Activated naive CD4-positive, alpha-beta T cell treated with anti-CD3 and anti-CD28 coated beads for 36 hours (primary cell): ENCODE data around the gene GOLGA6L9. TPM values are rescaled to one million over a fixed set of nuclear protein-coding genes. Genes with fewer than 3 reads are reported as not detected.
"Not testable (repeated sequence)": the region's sequence is repeated elsewhere in the genome, so short reads cannot be mapped to it uniquely, and the experiment has no call there.

Source experiments
- CTCF ChIA-PET: fragments of 350-600 bp; sonication (Branson Sonifier 250); formaldehyde crosslinking; loops from one replicate; lab custom pipeline; 2021; ENCODE audit warnings: antibody characterized with exemption; lab: Charles Lee
- DNase-seq: peaks from one replicate; pipeline ENCODE4 v3.0.0-alpha.2; 2020
- H3K27ac Mint-ChIP-seq: one replicate; pipeline ENCODE4 v1.8.0; 2021; ENCODE audit warnings: mild to moderate bottlenecking, mixed read lengths
- H3K27me3 Mint-ChIP-seq: one replicate; pipeline ENCODE4 v1.8.0; 2021; ENCODE audit warnings: low read depth, mixed read lengths
- H3K36me3 Mint-ChIP-seq: one replicate; pipeline ENCODE4 v1.8.0; 2021; ENCODE audit warnings: low read depth, mixed read lengths
- H3K4me1 Mint-ChIP-seq: one replicate; pipeline ENCODE4 v1.8.0; 2021; ENCODE audit warnings: low read depth, mixed read lengths
- H3K4me3 Mint-ChIP-seq: one replicate; pipeline ENCODE4 v1.8.0; 2021; ENCODE audit warnings: mild to moderate bottlenecking, moderate library complexity, mixed read lengths
- H3K9me3 Mint-ChIP-seq: one replicate; pipeline ENCODE4 v1.8.0; 2021; ENCODE audit warnings: mixed read lengths
- intact Hi-C: fragments of 100-400 bp; cut with micrococcal nuclease; formaldehyde crosslinking; loops from one replicate; pipeline ENCODE4 v1.15.1; 2023
- total RNA-seq, 2 experiments: library from RNA; stranded (reverse); gene quantifications; one replicate each; pipeline ENCODE4 v1.2.3, GENCODE V29; 2021

The GOLGA6L9 gene
- total RNA-seq, 2 experiments from 2014 or later, result 1.8 to 2.1 TPM

GRCh38 chr15:82406211-82406610, 23.4 kb upstream of the GOLGA6L9 start:
- H3K4me3 Mint-ChIP-seq, H3K4me1 Mint-ChIP-seq, DNase-seq, H3K27me3 Mint-ChIP-seq, CTCF ChIA-PET, H3K27ac Mint-ChIP-seq, H3K9me3 Mint-ChIP-seq, H3K36me3 Mint-ChIP-seq: not testable (repeated sequence)
- intact Hi-C loops, result loop anchor here (10.0 kb wide), 1 partner anchor 1121 kb away; no protein-coding TSS in a partner anchor

- intact Hi-C loops, H3K4me1 Mint-ChIP-seq: not testable (repeated sequence)
Measured at GRCh38 chr15:82410306-82410705, 19.3 kb upstream of the GOLGA6L9 start.

GRCh38 chr15:82411595-82411994, 18.0 kb upstream of the GOLGA6L9 start:
- CTCF ChIA-PET, intact Hi-C loops, DNase-seq, H3K36me3 Mint-ChIP-seq, H3K27ac Mint-ChIP-seq, H3K9me3 Mint-ChIP-seq, H3K4me1 Mint-ChIP-seq, H3K27me3 Mint-ChIP-seq, H3K4me3 Mint-ChIP-seq: not testable (repeated sequence)

More at GRCh38 chr15:82410306-82410705, 19.3 kb upstream of the GOLGA6L9 start:
- H3K27me3 Mint-ChIP-seq, H3K36me3 Mint-ChIP-seq, H3K9me3 Mint-ChIP-seq, CTCF ChIA-PET, H3K27ac Mint-ChIP-seq, DNase-seq, H3K4me3 Mint-ChIP-seq: not testable (repeated sequence)

- H3K27me3 Mint-ChIP-seq, H3K4me3 Mint-ChIP-seq, H3K27ac Mint-ChIP-seq, DNase-seq, H3K4me1 Mint-ChIP-seq, H3K9me3 Mint-ChIP-seq, intact Hi-C loops, CTCF ChIA-PET, H3K36me3 Mint-ChIP-seq: not testable (repeated sequence)
Measured at GRCh38 chr15:82414525-82415191, 15.0 kb upstream of the GOLGA6L9 start.

GRCh38 chr15:82420516-82420915, 9.1 kb upstream of the GOLGA6L9 start:
- H3K4me3 Mint-ChIP-seq, CTCF ChIA-PET, H3K36me3 Mint-ChIP-seq, intact Hi-C loops, H3K9me3 Mint-ChIP-seq, DNase-seq, H3K27me3 Mint-ChIP-seq, H3K4me1 Mint-ChIP-seq: not testable (repeated sequence)
- H3K27ac Mint-ChIP-seq, result peak overlapping the region; percentile 82

GRCh38 chr15:82420966-82421365, 8.7 kb upstream of the GOLGA6L9 start:
- intact Hi-C loops, H3K4me1 Mint-ChIP-seq, H3K9me3 Mint-ChIP-seq, CTCF ChIA-PET, H3K27ac Mint-ChIP-seq, H3K27me3 Mint-ChIP-seq, H3K4me3 Mint-ChIP-seq, DNase-seq, H3K36me3 Mint-ChIP-seq: not testable (repeated sequence)

- H3K36me3 Mint-ChIP-seq, H3K4me1 Mint-ChIP-seq, H3K4me3 Mint-ChIP-seq, intact Hi-C loops, H3K9me3 Mint-ChIP-seq, H3K27ac Mint-ChIP-seq, H3K27me3 Mint-ChIP-seq, DNase-seq, CTCF ChIA-PET: not testable (repeated sequence)
Measured at GRCh38 chr15:82427117-82427516, 2.5 kb upstream of the GOLGA6L9 start.

- H3K9me3 Mint-ChIP-seq, H3K4me3 Mint-ChIP-seq, CTCF ChIA-PET: not testable (repeated sequence)
Measured at GRCh38 chr15:82445420-82445819, 15.8 kb downstream of the GOLGA6L9 start.

GRCh38 chr15:82457336-82457735, 27.7 kb downstream of the GOLGA6L9 start:
- DNase-seq, H3K27ac Mint-ChIP-seq, H3K36me3 Mint-ChIP-seq, H3K27me3 Mint-ChIP-seq, intact Hi-C loops, H3K9me3 Mint-ChIP-seq, H3K4me1 Mint-ChIP-seq, CTCF ChIA-PET, H3K4me3 Mint-ChIP-seq: not testable (repeated sequence)

More at GRCh38 chr15:82445420-82445819, 15.8 kb downstream of the GOLGA6L9 start:
- intact Hi-C loops, H3K4me1 Mint-ChIP-seq, H3K27me3 Mint-ChIP-seq, H3K27ac Mint-ChIP-seq, H3K36me3 Mint-ChIP-seq: not testable (repeated sequence)
- DNase-seq, result peak; percentile 52

- H3K27ac Mint-ChIP-seq, DNase-seq, intact Hi-C loops, CTCF ChIA-PET, H3K4me1 Mint-ChIP-seq, H3K27me3 Mint-ChIP-seq, H3K36me3 Mint-ChIP-seq, H3K9me3 Mint-ChIP-seq, H3K4me3 Mint-ChIP-seq: not testable (repeated sequence)
Measured at GRCh38 chr15:82465629-82466028, 36.0 kb downstream of the GOLGA6L9 start.

- DNase-seq, result peak; percentile 13
- H3K9me3 Mint-ChIP-seq, CTCF ChIA-PET, intact Hi-C loops, H3K4me3 Mint-ChIP-seq, H3K27ac Mint-ChIP-seq, H3K36me3 Mint-ChIP-seq, H3K27me3 Mint-ChIP-seq, H3K4me1 Mint-ChIP-seq: not testable (repeated sequence)
Measured at GRCh38 chr15:82468205-82468604, 38.6 kb downstream of the GOLGA6L9 start.

- DNase-seq, H3K36me3 Mint-ChIP-seq, CTCF ChIA-PET, H3K4me3 Mint-ChIP-seq, intact Hi-C loops, H3K27me3 Mint-ChIP-seq, H3K27ac Mint-ChIP-seq, H3K4me1 Mint-ChIP-seq, H3K9me3 Mint-ChIP-seq: not testable (repeated sequence)
Measured at GRCh38 chr15:82469381-82469780, 39.8 kb downstream of the GOLGA6L9 start.

- H3K9me3 Mint-ChIP-seq, H3K36me3 Mint-ChIP-seq, H3K4me1 Mint-ChIP-seq, H3K27me3 Mint-ChIP-seq, H3K27ac Mint-ChIP-seq, DNase-seq, intact Hi-C loops, H3K4me3 Mint-ChIP-seq, CTCF ChIA-PET: not testable (repeated sequence)
Measured at GRCh38 chr15:82472269-82472982, 42.8 kb downstream of the GOLGA6L9 start.
